NCI-H2227 (cell line): ENCODE data around the gene C12orf57.

Experiments used
- DNase-seq: peaks from one replicate; lab custom pipeline; 2025; ENCODE audit not compliant: unreplicated experiment; lab: John Stamatoyannopoulos, UW

Gene C12orf57

GRCh38 chr12:6963016-6963731 lies 19.4 kb downstream of the C12orf57 start:
- no peak for DNase-seq

- no peak for DNase-seq
Measured at GRCh38 chr12:6963791-6964413, 20.1 kb downstream of the C12orf57 start.

GRCh38 chr12:6964605-6965025 lies 20.8 kb downstream of the C12orf57 start:
- DNase-seq, result no peak

GRCh38 chr12:6965026-6965661 lies 21.3 kb downstream of the C12orf57 start:
- peak; percentile 83 for DNase-seq

- DNase-seq, result no peak
Measured at GRCh38 chr12:6965714-6966113, 21.9 kb downstream of the C12orf57 start.

GRCh38 chr12:6966351-6966750 lies 22.5 kb downstream of the C12orf57 start:
- DNase-seq, result no peak

GRCh38 chr12:6967651-6968100 lies 23.9 kb downstream of the C12orf57 start:
- DNase-seq, result no peak

- no peak for DNase-seq
Measured at GRCh38 chr12:6968426-6968825, 24.6 kb downstream of the C12orf57 start.

- no peak for DNase-seq
Measured at GRCh38 chr12:6970096-6970527, 26.3 kb downstream of the C12orf57 start.

GRCh38 chr12:6974180-6974579 lies 30.4 kb downstream of the C12orf57 start:
- no peak for DNase-seq

GRCh38 chr12:6975297-6976032 lies 31.6 kb downstream of the C12orf57 start:
- no peak for DNase-seq

- DNase-seq, result no peak
Measured at GRCh38 chr12:6977653-6978052, 33.8 kb downstream of the C12orf57 start.

GRCh38 chr12:6978188-6978587 lies 34.4 kb downstream of the C12orf57 start:
- no peak for DNase-seq

GRCh38 chr12:6978611-6979011 lies 34.8 kb downstream of the C12orf57 start:
- DNase-seq, result no peak

GRCh38 chr12:6979021-6979420 lies 35.2 kb downstream of the C12orf57 start:
- DNase-seq, result no peak

GRCh38 chr12:6979453-6979852 lies 35.6 kb downstream of the C12orf57 start:
- no peak for DNase-seq

GRCh38 chr12:6980075-6980474 lies 36.3 kb downstream of the C12orf57 start:
- no peak for DNase-seq

- DNase-seq, result no peak
Measured at GRCh38 chr12:6980740-6981139, 36.9 kb downstream of the C12orf57 start.

- no peak for DNase-seq
Measured at GRCh38 chr12:6981152-6982052, 37.6 kb downstream of the C12orf57 start.

GRCh38 chr12:6982532-6982931 lies 38.7 kb downstream of the C12orf57 start:
- DNase-seq, result no peak
